Kidney glomerular epithelial cell (primary cell): ENCODE results near the gene UBE3C.
"Not testable (repeated sequence)": the region's sequence is repeated elsewhere in the genome, so short reads cannot be mapped to it uniquely, and the experiment has no call there.

Experiments
- DNase-seq: peaks from one replicate; lab custom pipeline; 2025; lab: John Stamatoyannopoulos, UW

UBE3C gene

GRCh38 chr7:157130849-157131248 lies 7.9 kb upstream of the UBE3C start:
- DNase-seq: not testable (repeated sequence)

- DNase-seq: no peak
Measured at GRCh38 chr7:157132796-157133195, 5.9 kb upstream of the UBE3C start.

- DNase-seq: no peak
Measured at GRCh38 chr7:157133304-157133703, 5.4 kb upstream of the UBE3C start.

- peak; percentile 57 for DNase-seq
Measured at GRCh38 chr7:157136372-157136771, 2.4 kb upstream of the UBE3C start.

- no peak for DNase-seq
Measured at GRCh38 chr7:157138101-157138423, 664 bp upstream of the UBE3C start.

- DNase-seq: no peak
Measured at GRCh38 chr7:157139111-157139809, 534 bp downstream of the UBE3C start.

- DNase-seq: no peak
Measured at GRCh38 chr7:157139810-157140510, 1.2 kb downstream of the UBE3C start.

GRCh38 chr7:157140511-157140905 lies 1.8 kb downstream of the UBE3C start:
- DNase-seq: no peak

GRCh38 chr7:157141525-157142060 lies 2.9 kb downstream of the UBE3C start:
- DNase-seq: no peak

- DNase-seq: no peak
Measured at GRCh38 chr7:157143788-157144187, 5.1 kb downstream of the UBE3C start.

- DNase-seq: no peak
Measured at GRCh38 chr7:157149317-157149716, 10.6 kb downstream of the UBE3C start.

GRCh38 chr7:157150882-157151281 lies 12.2 kb downstream of the UBE3C start:
- DNase-seq: peak; percentile 8

GRCh38 chr7:157151626-157152339 lies 13.1 kb downstream of the UBE3C start:
- no peak for DNase-seq

- no peak for DNase-seq
Measured at GRCh38 chr7:157152391-157152937, 13.7 kb downstream of the UBE3C start.

GRCh38 chr7:157153260-157153659 lies 14.5 kb downstream of the UBE3C start:
- DNase-seq: no peak

GRCh38 chr7:157155959-157156358 lies 17.2 kb downstream of the UBE3C start:
- no peak for DNase-seq

- DNase-seq: no peak
Measured at GRCh38 chr7:157158400-157158799, 19.7 kb downstream of the UBE3C start.

GRCh38 chr7:157159537-157159936 lies 20.8 kb downstream of the UBE3C start:
- DNase-seq: not testable (repeated sequence)

GRCh38 chr7:157160433-157160832 lies 21.7 kb downstream of the UBE3C start:
- DNase-seq: no peak

GRCh38 chr7:157165987-157166386 lies 27.3 kb downstream of the UBE3C start:
- no peak for DNase-seq

GRCh38 chr7:157168571-157168970 lies 29.8 kb downstream of the UBE3C start:
- no peak for DNase-seq

- DNase-seq: no peak
Measured at GRCh38 chr7:157176771-157177170, 38.0 kb downstream of the UBE3C start.
